Gastrocnemius medialis (tissue), 4 donors: Measurements from ENCODE around the gene PPARA. TPM values are rescaled to one million over a fixed set of nuclear protein-coding genes. Genes with fewer than 3 reads are reported as not detected.

ENCODE experiments used
- ATAC-seq, 2 donors: fragments of 150-250 bp; one replicate each; pipeline ENCODE4 v1.9.1; 2016
- DNase-seq, 2 donors: peaks; one replicate each; pipeline ENCODE4 v3.0.0-alpha.2; 2019
- H3K27ac ChIP-seq, 4 donors: fragments of 200-600 bp; sonication (generic); 1 replicate in 1 of 4; 2 replicates in 3 of 4; pipeline ENCODE4 v1.5.1; 2016 to 2018; ENCODE audit warnings: mild to moderate bottlenecking in 2 of 4, moderate library complexity in 1 of 4
- H3K27me3 ChIP-seq, 3 donors: fragments of 200-600 bp; sonication (generic) in 2 of 3; 1 replicate in 1 of 3; 2 replicates in 2 of 3; pipeline versions ENCODE4 v1.5.1 to v1.6.0; 2016 to 2019; ENCODE audit warnings: mild to moderate bottlenecking in 1 of 3, moderate library complexity in 1 of 3
- H3K36me3 ChIP-seq, 2 donors: fragments of 200-600 bp; sonication (generic) in 1 of 2; one replicate each; pipeline ENCODE4 v1.5.1; 2017 to 2018
- H3K4me1 ChIP-seq, 2 donors: fragments of 200-600 bp; sonication (generic) in 1 of 2; one replicate each; pipeline ENCODE4 v1.5.1; 2016 to 2017; ENCODE audit warnings: mild to moderate bottlenecking in 2 of 2
- H3K4me3 ChIP-seq, 4 donors: fragments of 200-600 bp; sonication (generic) in 3 of 4; 1 replicate in 1 of 4; 2 replicates in 3 of 4; pipeline ENCODE4 v1.5.1; 2016 to 2019; ENCODE audit warnings: mild to moderate bottlenecking in 2 of 4
- H3K9me3 ChIP-seq, 3 donors: fragments of 200-600 bp; sonication (generic) in 2 of 3; 1 replicate in 1 of 3; 2 replicates in 2 of 3; pipeline ENCODE4 v1.5.1; 2016 to 2019
- POLR2A ChIP-seq, 2 donors: fragments of 450-650 bp; IDR thresholded peaks; one replicate each; pipeline ENCODE4 v1.6.1; 2017; ENCODE audit warnings: antibody characterized with exemption in 2 of 2, mild to moderate bottlenecking in 2 of 2, moderate library complexity in 2 of 2
- in situ Hi-C, 4 donors: fragments of 200-750 bp; cut with MboI; loops; one replicate each; pipeline versions ENCODE4 v1.15.0 to v1.8.0; 2017; ENCODE audit warnings: low sequenced_read_pairs in 4 of 4
- intact Hi-C: fragments of 100-400 bp; cut with DNase I; formaldehyde crosslinking; loops from one replicate; pipeline ENCODE4 v1.15.1; 2023; ENCODE audit warnings: low total_unique reads
- microRNA counts, 2 donors: library from miRNA; unstranded; fragments of <30 nt; microRNA quantifications; one replicate each; lab custom pipeline; 2016
- total RNA-seq, 4 donors: library from RNA; depleted of rRNA; stranded (reverse); fragments of >200 nt; gene quantifications; one replicate each; pipeline versions ENCODE4 v1.1.0 to v1.2.3, GENCODE V29; 2016
- TF ChIP-seq, protein P1 (sequence below), 5 experiments: fragments of 450-650 bp in 3 of 5; fragments of 200-600 bp in 2 of 5; sonication (generic) in 2 of 5; IDR thresholded peaks in 4 of 5; conservative IDR thresholded peaks in 1 of 5; 1 replicate in 4 of 5; 2 replicates in 1 of 5; pipeline ENCODE4 v1.5.1; 2016 to 2019; ENCODE audit warnings: antibody characterized with exemption in 5 of 5, mild to moderate bottlenecking in 3 of 5, moderate library complexity in 3 of 5

PPARA gene
- total RNA-seq, 4 donors from 2014 or later: 29.6 to 74.8 (median 57.9) TPM

DNA sequence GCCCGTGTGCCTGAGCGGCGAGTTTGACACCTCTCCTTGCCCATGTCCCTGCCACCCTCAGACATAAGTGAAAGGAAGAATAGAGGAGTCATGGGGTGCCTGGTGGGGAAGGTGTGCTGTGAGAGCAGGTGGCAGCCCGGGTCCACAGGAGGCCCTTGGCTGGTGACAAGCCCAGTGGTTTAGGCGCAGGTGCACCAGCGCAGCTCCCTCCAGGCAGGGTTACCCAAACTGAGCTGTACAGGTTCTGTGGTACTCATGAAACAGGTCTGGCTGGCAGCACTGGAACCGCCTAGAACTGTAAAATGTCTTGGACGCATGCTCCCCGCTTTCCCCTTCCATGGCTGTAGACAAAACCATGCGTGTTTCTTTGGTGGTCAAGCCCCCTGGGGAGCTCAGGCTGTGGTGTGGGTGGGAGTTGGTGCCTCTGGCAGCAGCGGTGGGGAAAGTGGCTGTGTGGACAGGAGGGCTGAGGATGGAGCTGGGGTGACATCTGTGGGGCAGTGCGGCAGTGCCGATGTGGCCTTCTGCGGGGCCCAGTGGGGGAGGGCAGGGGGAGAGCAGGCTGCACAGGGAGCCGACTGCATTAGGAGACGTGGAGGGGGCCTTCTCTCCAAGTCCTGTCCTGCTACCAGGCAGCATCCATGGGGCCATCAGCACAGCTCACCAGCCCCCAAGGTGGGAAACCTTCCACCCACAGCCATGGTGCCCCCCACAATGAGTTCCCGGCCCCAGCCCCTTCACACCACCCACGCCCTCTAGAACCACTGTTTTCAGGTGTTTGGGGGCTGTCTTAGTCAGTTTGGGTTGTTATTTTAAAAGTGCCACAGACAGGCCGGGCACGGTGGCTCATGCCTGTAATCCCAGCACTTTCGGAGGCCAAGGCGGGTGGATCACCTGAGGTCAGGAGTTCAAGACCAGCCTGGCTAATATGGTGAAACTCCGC lies 140.8 kb downstream of the PPARA start:
- Histone ChIP-seq H3K9me3 (no peaks in the 10 kb centered on the region), H3K27me3 (no peaks in the 10 kb centered on the region), H3K4me1 (peaks cover 18 to 21% of the 10 kb centered on the region in 2 donors), H3K36me3 (peaks cover 0 to 27% of the 10 kb centered on the region in 2 donors), H3K4me3 (no peak overlapping the region), H3K27ac (peak overlapping the region; percentile 9 to 77 (median 71))
- no peak for TF ChIP-seq POLR2A (IDR thresholded peaks at IDR 0.05)
- TF ChIP-seq, protein P1, sequence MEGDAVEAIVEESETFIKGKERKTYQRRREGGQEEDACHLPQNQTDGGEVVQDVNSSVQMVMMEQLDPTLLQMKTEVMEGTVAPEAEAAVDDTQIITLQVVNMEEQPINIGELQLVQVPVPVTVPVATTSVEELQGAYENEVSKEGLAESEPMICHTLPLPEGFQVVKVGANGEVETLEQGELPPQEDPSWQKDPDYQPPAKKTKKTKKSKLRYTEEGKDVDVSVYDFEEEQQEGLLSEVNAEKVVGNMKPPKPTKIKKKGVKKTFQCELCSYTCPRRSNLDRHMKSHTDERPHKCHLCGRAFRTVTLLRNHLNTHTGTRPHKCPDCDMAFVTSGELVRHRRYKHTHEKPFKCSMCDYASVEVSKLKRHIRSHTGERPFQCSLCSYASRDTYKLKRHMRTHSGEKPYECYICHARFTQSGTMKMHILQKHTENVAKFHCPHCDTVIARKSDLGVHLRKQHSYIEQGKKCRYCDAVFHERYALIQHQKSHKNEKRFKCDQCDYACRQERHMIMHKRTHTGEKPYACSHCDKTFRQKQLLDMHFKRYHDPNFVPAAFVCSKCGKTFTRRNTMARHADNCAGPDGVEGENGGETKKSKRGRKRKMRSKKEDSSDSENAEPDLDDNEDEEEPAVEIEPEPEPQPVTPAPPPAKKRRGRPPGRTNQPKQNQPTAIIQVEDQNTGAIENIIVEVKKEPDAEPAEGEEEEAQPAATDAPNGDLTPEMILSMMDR (IDR thresholded peaks at IDR 0.05 in 4 of 5, conservative IDR thresholded peaks at IDR 0.05 in 1 of 5): no peak
- ATAC-seq (peak in 1 of 2 donors; percentile 14), DNase-seq (no peak)
- intact Hi-C loops (loop anchor here (2.0 kb wide), 1 partner anchor 142 kb away; no protein-coding TSS in a partner anchor), in situ Hi-C loops (no loop called here)

DNA sequence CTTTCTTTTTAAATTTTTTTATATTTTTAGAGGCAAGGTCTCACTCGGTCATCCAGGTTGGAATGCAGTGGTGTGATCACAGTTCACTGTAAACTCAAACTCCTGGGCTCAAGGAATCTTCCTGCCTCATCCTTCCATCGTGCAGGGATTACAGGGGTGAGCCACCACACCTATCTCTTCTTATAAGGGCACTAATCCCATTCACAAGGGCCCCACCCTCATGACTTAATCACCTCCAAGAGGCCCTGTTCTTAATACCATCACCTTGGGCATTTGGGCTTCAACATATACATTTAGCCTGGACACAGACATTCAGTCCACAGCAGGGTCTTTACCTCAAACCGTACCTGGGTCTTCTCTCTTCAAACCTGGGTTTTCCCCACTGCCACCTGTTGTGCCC lies 141.8 kb downstream of the PPARA start:
- intact Hi-C loops: no loop called here
- H3K4me1 ChIP-seq: peaks cover 18 to 26% of the 10 kb centered on the region in 2 donors

DNA sequence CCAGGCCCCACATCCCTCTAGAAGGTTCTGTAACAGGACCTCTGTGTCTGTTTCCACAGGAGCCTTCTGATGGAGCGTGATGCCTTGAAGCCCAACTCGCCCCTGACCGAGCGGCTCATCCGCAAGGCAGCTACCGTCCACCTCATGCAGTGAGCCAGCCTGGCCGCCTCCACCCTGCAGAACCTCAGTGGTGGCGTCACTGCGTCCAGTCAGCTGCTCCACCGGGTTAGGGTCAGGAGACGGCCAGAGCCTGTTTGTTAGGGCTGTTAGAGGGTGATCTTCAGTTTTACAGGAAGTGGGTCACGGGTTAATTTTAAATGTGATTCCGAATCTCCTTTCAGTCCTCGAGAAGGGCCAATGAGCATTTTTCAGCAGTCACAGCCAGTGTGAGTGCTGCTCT lies 142.4 kb downstream of the PPARA start:
- Histone ChIP-seq H3K4me3 (no peak overlapping the region), H3K4me1 (peaks cover 18 to 28% of the 10 kb centered on the region in 2 donors), H3K27ac (peak overlapping the region in 2 of 4 donors; percentile 22 to 32), H3K27me3 (no peaks in the 10 kb centered on the region), H3K36me3 (peaks cover 0 to 16% of the 10 kb centered on the region in 2 donors), H3K9me3 (no peaks in the 10 kb centered on the region)
- DNase-seq (no peak), ATAC-seq (no peak)
- in situ Hi-C loops (no loop called here), intact Hi-C loops (no loop called here)
- TF ChIP-seq POLR2A (IDR thresholded peaks at IDR 0.05): no peak
- TF ChIP-seq, protein P1 (IDR thresholded peaks at IDR 0.05 in 4 of 5, conservative IDR thresholded peaks at IDR 0.05 in 1 of 5): no peak

More for the DNA sequence above, 141.8 kb downstream of the PPARA start:
- TF ChIP-seq POLR2A (IDR thresholded peaks at IDR 0.05): no peak
- TF ChIP-seq, protein P1 (IDR thresholded peaks at IDR 0.05 in 4 of 5, conservative IDR thresholded peaks at IDR 0.05 in 1 of 5): no peak
- no peaks in the 10 kb centered on the region for H3K9me3 ChIP-seq
- no peak for DNase-seq
- no peak overlapping the region for H3K4me3 ChIP-seq
- H3K27ac ChIP-seq: no peak overlapping the region
- in situ Hi-C loops: no loop called here
- peaks cover 0 to 18% of the 10 kb centered on the region in 2 donors for H3K36me3 ChIP-seq
- ATAC-seq: no peak
- no peaks in the 10 kb centered on the region for H3K27me3 ChIP-seq

MicroRNAs encoded within 50 kb of the gene (microRNA counts, 767-probe panel; counts per million panel counts)
- microRNA hsa-let-7b-5p (lab: Ali Mortazavi, UCI): 14,080 to 14,101 counts per million in 2 donors

Other genes with a start within 250 kb of the PPARA start
- gene WNT7B, start 173.4 kb upstream of the PPARA start, total RNA-seq: not detected
- gene CDPF1, start 99.8 kb downstream of the PPARA start, total RNA-seq: 10 to 100 TPM in 2 of 4 donors, 1 to 10 TPM in 2; 6.3 to 18.8 (median 12.5) TPM
- not detected for gene PKDREJ, start 112.8 kb downstream of the PPARA start, total RNA-seq
- gene TTC38, start 117.5 kb downstream of the PPARA start, total RNA-seq: 10 to 100 TPM; 30.4 to 58.3 (median 43.1) TPM
- under 1 TPM in 2 of 4 donors, not detected in 2; 0.13 to 0.49 TPM for gene GTSE1, start 146.3 kb downstream of the PPARA start, total RNA-seq
- gene TRMU, start 185.2 kb downstream of the PPARA start, total RNA-seq: 10 to 100 TPM in 3 of 4 donors, 1 to 10 TPM in 1; 9.1 to 14.4 (median 13.0) TPM